ENCODE data around the gene TMEM263.

DNA sequence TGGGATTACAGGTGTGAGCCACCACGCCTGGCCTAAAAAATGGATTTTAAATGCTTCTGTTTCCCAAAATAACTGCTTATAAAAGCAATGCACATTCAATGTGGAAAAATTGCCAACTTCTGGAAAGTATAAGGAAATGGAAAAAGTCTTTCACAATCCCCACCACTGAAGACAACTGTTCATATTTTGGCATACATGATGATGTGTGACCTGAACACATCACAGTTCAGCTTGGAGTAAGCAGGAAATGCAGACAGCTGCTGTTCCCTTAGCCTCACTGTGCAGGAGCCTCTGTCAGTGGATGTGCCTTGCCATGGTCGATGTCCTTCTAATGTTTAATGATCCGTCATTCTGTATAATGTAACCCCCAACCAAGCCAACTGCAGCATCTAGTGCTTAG lies 26.1 kb downstream of the TMEM263 start:
- TF ChIP-seq POLR2A (IDR thresholded peaks at IDR 0.05; ENCODE audit: low read length) (no peak), GATA1 (IDR thresholded peaks at IDR 0.05; ENCODE audit: low read depth, low read length) (no peak)

Data from erythroblast (primary cell).